HG03575 (cell line): Measurements from ENCODE around the gene STXBP2.

ENCODE experiments used
- ATAC-seq: cut with Tn5 transposase; IDR thresholded peaks from one replicate; pipeline ENCODE4 v1.9.1; 2021; ENCODE audit not compliant: unreplicated experiment, insufficient number of reproducible peaks, low FRiP score; ENCODE audit errors: extremely low read depth

Gene STXBP2

DNA sequence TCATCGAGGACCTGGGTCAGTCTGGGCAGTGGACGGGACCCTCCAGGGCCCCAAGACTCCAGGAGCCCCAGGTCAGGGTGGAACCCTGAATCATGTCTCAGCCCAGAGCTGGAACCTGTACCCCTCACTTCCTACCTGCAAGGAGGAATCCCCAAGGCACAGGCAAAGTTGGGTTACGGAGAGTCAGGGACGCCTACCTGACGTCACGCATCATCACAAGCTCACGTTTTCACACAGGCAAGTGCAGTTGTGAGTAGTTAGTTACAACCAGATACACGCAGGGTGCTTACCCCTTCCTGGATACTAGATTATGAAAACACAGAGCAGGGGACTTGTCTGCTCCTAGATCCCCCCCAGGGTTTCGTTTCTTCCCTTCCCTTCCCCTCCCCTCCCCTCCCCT lies 33.9 kb downstream of the STXBP2 start:
- ATAC-seq: no peak

DNA sequence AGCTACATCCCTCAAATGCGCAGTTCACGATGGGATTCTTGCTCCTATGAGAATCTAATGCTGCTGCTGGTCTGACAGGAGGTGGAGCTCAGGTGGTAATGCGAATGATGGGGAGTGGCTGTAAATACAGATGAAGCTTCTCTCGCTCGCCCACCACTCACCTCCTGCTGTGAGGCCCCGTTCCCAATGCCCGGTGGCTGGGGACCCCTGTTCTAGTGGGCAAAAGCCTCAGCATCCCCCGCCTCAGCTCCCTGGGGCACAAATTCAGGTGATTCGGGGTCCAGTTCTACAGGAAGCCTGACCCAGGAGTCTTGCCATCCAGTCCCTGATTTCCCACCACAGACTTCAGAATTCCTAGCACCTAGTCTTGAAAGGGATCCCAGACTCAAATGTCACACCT lies 35.6 kb downstream of the STXBP2 start:
- no peak for ATAC-seq

DNA sequence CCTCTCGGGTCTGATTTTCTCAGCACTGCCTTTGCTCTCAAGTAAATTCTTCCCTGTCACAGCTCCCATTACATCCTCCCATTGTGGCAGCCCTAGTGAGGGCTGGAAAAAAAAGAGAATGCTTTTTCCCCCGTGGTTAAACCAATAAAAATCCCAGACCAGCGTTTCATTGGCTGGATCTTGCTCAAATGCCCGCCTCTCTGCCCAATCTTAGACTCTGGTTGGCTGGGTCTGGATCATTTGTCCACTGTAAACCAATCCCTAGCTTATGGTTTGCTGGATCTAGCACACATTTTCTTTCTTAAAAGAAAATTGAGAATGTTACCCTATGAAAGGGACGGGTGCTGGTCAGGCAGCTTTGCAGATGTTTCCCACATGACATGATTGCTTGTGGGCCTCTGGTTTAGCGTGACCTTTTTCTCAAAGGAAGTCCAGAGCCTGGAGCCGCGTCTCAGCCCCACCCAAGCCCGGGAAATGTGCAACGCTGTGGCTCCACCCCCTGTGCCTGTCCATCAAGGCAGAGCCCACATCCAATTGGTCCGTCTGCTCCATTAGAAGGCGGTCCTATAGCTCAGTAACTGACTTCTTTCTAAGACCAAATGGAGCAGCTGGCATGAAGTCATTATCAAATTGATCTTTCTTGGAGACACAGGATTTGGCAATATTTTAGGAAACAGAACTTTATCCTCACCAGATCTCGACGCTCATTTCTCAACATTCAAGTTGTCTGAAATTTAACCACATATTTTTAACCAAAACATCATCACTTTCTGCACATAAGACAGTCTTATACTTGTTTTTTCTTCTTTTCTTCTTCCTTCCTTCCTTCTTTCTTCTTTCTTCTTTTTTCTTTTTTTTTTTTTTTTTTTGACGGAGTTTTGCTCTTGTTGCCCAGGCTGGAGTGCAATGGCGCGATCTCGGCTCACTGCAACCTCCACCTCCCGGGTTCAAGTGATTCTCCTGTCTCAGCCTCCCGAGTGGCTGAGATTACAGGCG lies 37.4 kb downstream of the STXBP2 start:
- no peak for ATAC-seq

DNA sequence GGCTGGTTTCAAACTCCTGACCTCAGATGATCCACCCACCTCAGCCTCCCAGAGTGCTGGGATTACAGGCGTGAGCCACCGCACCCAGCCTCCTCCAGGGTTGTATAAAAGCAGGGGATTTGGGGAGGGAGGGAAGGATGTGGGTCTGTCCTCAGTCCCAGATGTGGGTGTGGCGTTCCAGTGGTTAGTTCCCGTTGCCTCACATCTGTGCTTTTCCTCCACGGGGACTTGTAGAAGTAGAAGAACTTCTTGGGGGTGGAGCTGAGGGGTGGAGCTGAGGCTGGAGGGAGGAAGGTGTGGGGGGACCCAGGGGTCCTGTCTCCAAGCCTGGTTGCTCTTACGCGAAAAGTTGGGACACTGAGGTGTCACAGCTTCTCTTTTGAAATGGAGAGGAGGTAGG lies 39.5 kb downstream of the STXBP2 start:
- no peak for ATAC-seq

DNA sequence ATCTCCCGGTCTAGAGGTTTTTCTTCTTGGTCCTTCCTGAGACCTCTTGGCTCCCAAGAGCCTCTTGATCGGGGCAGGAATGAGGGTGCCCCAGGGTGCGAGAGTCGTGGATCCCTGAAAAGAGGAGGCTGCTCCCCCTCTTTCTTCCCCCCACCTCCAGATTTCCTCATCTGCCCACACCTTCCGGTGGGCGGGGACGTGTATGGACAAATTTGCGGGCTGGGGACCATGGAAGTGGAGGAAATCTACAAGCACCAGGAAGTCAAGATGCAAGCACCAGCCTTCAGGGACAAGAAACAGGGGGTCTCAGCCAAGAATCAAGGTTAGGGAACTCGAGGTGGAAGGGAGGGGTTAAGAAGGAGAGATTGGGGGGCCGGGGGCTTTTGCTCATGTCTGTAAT lies 39.9 kb downstream of the STXBP2 start, which contains the start of gene MCEMP1:
MCEMP1 (plus strand) TSS at position 237 of the 400 bp plus-strand sequence; CDS start at position 268, 31 bp downstream.
- no peak for ATAC-seq

DNA sequence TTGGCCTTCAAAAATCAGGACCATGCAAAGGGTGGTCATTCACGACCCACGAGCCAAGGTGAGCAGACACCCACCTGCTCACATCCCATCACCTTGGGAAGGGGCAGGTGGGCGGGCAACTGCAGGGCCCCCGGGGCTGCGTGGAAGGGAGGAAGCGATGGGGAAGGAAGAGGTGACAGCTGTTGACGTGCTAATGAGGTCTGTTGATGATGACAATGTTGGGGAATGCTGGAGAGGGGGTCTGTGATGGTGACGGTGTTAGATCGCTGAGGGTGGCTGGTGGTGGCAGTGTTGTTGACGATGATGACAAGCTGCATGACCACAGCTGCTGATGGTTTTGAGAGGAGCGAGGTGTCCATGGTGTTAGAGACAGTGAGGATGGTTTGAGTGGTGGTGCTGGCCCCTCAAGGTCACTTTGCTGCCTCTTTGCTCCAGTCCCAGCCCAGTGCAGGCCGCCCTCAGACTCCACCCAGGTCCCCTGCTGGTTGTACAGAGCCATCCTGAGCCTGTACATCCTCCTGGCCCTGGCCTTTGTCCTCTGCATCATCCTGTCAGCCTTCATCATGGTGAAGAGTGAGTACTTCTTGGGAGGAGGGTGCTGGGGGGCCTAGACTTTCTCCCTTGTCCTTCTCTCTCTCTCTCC lies 40.9 kb downstream of the STXBP2 start:
- no peak for ATAC-seq

DNA sequence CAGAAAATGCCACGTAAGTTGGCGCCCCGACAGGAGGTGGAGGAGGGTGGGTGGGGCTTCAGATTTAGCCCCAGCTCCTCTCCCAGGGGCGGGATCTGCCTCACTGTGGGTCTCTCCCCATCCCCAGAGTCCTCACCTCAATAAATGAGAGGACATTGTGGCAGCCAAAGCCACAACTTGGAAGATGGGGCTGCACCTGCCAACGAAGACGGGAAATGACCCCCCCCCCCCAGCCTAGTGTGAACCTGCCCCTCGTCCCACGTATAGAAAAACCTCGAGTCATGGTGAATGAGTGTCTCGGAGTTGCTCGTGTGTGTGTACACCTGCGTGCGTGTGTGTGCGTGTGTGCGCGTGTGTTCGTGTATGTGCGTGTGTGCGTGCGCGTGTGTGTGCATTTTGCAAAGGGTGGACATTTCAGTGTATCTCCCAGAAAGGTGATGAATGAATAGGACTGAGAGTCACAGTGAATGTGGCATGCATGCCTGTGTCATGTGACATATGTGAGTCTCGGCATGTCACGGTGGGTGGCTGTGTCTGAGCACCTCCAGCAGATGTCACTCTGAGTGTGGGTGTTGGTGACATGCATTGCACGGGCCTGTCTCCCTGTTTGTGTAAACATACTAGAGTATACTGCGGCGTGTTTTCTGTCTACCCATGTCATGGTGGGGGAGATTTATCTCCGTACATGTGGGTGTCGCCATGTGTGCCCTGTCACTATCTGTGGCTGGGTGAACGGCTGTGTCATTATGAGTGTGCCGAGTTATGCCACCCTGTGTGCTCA lies 42.3 kb downstream of the STXBP2 start:
- no peak for ATAC-seq

DNA sequence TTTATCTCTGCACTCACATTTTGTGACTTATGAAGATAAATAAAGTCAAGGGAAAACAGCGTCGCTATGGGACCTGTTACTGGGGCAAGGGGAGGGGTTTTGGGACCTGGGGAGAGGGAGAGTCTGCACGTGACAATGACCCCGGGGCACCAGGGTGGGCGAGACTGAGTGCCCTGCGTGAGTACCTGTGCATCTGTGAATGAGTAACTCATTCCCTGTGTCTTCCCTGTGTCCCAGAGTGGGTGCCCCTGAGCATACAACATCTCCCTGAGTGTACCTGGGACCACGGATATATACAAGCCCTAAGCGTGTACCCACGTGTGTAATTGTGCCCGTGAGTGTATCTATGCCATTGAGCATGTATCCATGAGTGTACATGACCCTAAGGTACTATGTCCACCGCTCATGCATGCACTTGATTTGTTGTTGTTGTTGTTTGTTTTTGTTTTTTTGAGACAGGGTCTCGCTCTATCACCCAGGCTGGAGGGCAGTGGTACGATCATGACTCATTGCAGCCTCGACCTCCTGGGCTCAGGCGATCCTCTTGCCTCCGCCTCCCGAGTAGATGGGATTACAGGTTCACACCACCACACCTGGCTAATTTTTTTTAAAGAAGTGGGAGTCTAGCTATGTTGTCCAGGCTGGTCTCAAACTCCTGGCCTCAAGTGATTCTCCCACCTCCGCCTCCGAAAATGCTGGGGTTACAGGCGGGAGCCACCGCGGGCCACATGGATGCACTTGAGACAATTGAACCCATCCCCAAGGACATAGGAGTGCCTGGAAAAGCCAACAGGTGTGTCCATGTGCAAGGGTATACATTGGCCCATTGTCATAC lies 43.1 kb downstream of the STXBP2 start:
- no peak for ATAC-seq

DNA sequence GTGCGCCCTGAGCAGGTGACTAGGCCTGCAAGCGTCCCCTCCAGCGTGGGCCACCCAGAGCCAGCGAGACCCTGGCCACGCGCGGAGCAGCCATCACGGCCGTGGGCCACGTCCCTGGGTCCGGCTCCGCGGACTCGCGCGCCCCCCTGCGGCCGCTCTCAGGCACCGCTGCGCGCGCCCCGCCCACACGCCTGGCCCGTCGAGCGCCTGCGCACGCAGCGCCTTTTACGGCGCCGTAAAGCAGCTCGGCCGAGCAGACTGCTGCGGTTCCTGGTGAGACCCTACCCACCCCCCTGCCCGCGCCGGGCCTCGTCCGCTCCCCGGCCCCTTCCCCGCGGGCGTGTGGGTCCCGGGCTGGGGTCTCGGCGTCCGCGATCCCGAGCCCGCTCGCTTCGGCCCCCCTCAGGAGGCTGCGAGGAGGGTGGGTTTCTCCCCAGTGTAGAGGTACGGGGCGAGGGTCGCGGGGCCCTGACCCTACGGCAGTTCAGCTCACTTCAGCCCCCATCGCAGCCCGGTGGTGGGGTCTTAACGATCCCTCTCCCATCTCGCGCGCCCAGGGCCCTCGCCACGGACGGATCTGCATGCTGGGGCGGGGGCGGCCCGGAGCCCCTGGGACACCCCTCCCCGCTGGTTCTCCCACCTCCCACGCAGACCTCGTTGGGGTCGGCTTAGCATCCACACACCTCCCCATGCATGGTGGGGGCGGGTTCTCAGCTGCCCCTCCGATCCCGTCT lies 43.9 kb downstream of the STXBP2 start, which contains the start of gene TRAPPC5:
TRAPPC5 (plus strand) TSS at position 228 of the 734 bp plus-strand sequence. CDS start 1,421 bp downstream, outside the sequence.
- no peak for ATAC-seq

DNA sequence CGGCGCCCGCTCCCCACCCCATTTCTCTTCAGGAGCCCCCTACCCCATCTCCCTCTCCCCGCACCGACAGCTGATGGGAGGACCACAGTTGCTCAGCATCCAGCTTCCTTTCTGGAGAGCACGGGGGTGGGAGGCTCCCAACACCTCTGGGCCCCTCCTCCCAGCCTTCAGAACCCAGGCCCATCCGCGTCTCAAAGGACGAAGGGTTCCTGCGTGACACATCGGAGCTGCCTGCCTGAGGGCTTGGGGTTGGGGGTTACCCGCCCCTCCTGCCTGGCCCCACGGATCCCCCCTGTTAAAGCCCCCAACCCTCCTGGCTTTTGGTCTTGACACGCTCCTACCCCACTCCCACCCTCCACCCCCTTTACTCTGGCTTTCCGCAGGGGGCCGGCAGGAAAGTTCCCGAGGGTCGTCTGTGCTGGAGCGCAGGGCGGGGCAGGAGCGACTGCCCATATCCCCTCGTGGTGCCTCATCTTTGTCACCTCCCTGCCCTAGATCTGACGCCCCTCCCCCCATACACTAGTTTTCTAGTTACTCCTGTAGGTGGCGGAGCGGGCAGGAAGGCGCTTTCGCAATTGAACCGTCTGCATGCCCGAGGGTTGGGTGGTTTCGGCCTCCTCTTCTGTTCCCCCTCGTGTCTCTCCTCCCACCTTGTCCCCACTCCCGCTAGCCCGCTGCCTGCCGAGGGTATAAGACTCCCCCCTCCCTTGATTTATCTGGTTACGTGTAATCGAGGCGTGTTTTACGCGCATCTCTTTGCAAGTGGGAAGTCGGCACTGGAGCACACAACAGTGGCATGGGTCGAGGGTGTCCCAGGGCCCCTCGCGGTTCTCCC lies 44.6 kb downstream of the STXBP2 start:
- ATAC-seq: no peak

DNA sequence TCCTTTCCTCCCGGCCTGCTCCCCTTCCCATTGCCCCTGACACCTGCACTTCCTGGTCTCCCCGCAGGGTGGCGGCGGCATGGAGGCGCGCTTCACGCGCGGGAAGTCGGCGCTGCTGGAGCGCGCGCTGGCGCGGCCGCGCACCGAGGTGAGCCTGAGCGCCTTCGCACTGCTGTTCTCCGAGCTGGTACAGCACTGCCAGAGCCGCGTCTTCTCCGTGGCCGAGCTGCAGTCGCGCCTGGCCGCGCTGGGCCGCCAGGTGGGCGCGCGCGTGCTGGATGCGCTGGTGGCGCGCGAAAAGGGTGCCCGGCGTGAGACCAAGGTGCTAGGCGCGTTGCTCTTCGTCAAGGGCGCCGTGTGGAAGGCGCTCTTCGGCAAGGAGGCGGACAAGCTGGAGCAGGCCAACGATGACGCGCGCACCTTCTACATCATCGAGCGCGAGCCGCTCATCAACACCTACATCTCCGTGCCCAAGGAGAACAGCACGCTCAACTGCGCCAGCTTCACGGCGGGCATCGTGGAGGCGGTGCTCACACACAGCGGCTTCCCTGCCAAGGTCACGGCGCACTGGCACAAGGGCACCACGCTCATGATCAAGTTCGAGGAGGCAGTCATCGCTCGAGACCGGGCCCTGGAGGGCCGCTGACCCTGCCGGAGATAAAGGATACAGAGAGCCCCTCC lies 45.4 kb downstream of the STXBP2 start:
- no peak for ATAC-seq

DNA sequence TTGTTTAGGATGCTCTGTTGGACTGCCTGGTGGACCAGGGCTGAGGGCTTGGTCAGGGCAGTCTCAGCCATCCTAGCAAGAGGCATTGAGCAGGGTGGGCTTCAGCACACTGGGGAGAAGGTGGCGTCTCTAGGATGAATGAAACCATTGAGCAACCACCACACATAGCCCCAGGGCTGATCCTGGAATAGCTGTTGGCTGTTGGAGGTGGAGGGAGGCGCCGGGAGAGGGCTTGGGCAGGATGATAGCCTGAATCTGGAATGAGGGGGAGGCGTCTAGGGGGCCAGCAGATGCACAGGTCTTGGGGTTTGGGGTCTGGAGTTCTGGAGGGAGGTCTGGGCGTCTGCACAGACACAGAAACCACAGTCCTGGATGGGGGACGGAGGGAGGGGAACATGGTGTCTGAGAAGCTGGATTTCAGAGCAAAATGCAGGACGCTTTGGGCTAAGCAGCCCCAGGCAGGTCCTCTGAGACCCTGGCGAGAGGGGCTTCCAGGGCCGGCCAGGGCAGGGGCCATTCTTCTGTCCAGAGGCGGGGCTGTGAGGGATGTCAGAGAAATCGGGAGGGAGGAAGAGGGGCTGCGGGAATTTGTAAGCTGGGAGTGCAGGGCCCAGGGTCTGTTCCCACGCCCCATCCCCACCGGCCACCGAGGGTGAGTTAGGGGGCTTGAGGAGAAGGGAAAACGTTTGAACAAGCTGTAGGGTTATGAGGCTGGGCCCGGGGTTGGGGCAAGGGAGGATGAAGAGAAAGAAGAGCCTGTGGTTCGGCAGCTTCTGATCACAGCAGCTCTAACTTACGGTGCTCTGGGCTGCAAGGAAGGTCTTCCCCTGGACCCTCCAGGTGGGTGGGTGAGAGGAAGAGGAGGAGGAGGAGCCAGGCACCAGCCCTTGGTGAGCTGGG lies 48.9 kb downstream of the STXBP2 start:
- ATAC-seq: no peak

DNA sequence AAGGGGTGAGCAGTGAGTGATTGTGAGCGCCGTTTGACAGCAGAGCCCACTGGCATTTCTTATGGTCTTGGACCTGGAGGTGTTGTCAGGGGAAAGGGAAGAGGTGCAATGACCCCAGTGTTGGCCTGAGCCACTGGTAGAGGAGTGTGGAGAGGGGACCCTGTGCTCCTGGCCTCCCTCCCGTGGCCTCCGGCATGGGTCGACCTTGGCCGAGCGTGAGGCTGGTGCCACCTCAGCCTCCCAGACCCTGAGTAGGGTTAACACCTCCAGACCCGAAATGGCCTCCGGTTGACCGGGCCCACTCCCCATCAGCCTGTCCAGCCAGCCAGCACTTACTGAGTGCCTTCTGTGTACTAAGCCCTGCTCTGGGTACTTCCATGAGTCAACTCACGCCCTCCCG lies 50.3 kb downstream of the STXBP2 start:
- no peak for ATAC-seq

DNA sequence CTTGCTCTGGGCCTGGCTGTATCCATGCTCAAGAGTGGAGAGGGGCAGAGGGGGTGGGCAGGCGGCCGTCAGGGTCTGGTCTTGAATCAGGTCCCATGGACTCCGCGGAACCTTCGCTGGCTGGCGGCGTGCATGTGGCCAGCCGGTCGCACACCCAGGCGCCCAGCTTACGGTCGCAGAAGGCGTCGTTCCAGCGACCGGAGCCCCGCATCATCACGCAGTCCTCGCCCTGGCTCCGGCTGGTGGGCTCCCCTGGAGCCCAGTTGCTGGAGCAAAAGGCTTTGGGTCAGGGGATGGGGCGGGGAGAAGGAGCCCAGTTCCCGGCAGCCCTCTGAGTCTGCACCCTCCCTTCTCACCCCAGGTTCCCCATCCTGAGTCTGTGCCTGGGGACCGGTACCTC lies 52.3 kb downstream of the STXBP2 start:
- ATAC-seq: no peak

DNA sequence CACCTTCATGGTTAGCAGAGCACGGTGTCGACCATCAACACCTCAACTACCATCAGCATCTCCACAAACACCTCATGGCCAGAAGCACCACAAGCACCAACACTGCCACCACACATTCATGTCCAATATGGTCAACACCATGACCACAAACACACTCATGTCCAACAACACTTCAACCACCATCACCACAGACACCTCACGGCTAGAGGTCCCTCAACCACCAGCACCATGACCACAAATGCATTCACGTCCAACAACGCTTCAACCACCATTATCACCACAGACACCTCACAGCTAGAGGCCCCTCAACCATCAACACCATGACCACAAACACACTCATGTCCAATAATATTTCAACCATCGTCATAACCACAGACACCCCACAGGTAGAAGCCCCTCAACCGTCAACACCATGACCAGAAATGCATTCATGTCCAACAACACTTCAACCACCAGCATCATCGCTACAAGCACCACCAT lies 53.9 kb downstream of the STXBP2 start:
- ATAC-seq: no peak
